DOHH2 (cell line): ENCODE measurements around the gene TNRC6C.

ENCODE experiments used
- H3F3A ChIP-seq: fragments of 200-600 bp; sonication (generic), shearing (Covaris generic); 2 replicates; pipeline ENCODE4 v1.6.0; 2016; ENCODE audit warnings: antibody characterized with exemption, mild to moderate bottlenecking; ENCODE audit not compliant: control insufficient read depth, insufficient read depth
- H3K27ac ChIP-seq: fragments of 200-600 bp; sonication (generic); 2 replicates; pipeline ENCODE4 v1.5.1; 2014; ENCODE audit warnings: low read depth, mild to moderate bottlenecking, low read length, moderate library complexity
- H3K27me3 ChIP-seq: fragments of 200-600 bp; sonication (generic); 2 replicates; pipeline ENCODE4 v1.6.1; 2014; ENCODE audit warnings: mild to moderate bottlenecking, low read length, mixed read lengths; ENCODE audit not compliant: control insufficient read depth
- H3K36me3 ChIP-seq: fragments of 200-600 bp; sonication (generic); 2 replicates; pipeline ENCODE4 v1.6.1; 2014; ENCODE audit warnings: mild to moderate bottlenecking, low read length, moderate library complexity, mixed read lengths; ENCODE audit not compliant: control insufficient read depth
- H3K4me1 ChIP-seq: fragments of 200-600 bp; sonication (generic); 2 replicates; pipeline ENCODE4 v1.6.1; 2014; ENCODE audit warnings: mild to moderate bottlenecking, low read length, mixed read lengths; ENCODE audit not compliant: control insufficient read depth
- H3K4me2 ChIP-seq: fragments of 200-600 bp; sonication (generic); 2 replicates; pipeline ENCODE4 v1.6.0; 2014; ENCODE audit warnings: mild to moderate bottlenecking, low read length, moderate library complexity
- H3K4me3 ChIP-seq: fragments of 200-600 bp; sonication (generic); 2 replicates; pipeline ENCODE4 v1.5.1; 2014; ENCODE audit warnings: mild to moderate bottlenecking, low read length, mixed read lengths
- H3K79me2 ChIP-seq: fragments of 200-600 bp; sonication (generic); 2 replicates; pipeline ENCODE4 v1.6.1; 2014; ENCODE audit warnings: mild to moderate bottlenecking, low read length, mixed read lengths; ENCODE audit not compliant: control insufficient read depth
- H3K9me2 ChIP-seq: fragments of 200-600 bp; sonication (generic); replicated peaks from 2 replicates; pipeline ENCODE4 v1.6.1; 2014; ENCODE audit warnings: mild to moderate bottlenecking, low read length, mixed read lengths; ENCODE audit not compliant: control insufficient read depth
- H3K9me3 ChIP-seq: fragments of 200-600 bp; sonication (generic); 2 replicates; pipeline ENCODE4 v1.6.1; 2014; ENCODE audit warnings: antibody characterized with exemption, low read length, mixed read lengths; ENCODE audit not compliant: control insufficient read depth, insufficient read depth
- H4K20me1 ChIP-seq: fragments of 200-600 bp; sonication (generic); 2 replicates; pipeline ENCODE4 v1.6.0; 2014; ENCODE audit warnings: low read depth, mild to moderate bottlenecking, antibody characterized with exemption, low read length, moderate library complexity; ENCODE audit not compliant: control insufficient read depth, insufficient read depth
- EZH2phosphoT487 ChIP-seq: fragments of 200-600 bp; sonication (generic); IDR thresholded peaks from 2 replicates; pipeline ENCODE4 v1.6.1; 2017; ENCODE audit warnings: borderline replicate concordance, mild to moderate bottlenecking, antibody characterized with exemption, low read length, moderate library complexity, mixed read lengths
- TF ChIP-seq, protein P1 (sequence below): fragments of 200-600 bp; sonication (generic); IDR thresholded peaks from one replicate; pipeline ENCODE4 v1.5.1; 2014; ENCODE audit warnings: antibody characterized with exemption, mild to moderate bottlenecking, low read depth, low read length; ENCODE audit not compliant: poor library complexity, severe bottlenecking

The TNRC6C gene

DNA sequence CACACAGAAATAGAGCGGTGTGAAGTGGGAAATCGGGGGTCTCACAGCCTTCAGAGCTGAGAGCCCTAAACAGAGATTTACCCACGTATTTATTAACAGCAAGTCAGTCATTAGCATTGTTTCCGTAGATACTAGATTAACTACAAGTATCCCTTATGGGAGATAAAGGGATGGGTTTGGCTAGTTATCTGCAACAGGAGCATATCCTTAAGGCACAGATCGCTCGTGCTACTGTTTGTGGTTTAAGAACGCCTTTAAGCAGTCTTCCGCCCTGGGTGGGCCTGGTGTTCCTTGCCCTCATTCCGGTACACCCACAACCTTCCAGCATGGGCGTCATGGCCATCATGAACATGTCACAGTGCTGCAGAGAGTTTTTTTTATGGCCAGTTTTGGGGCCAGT is 143.0 kb downstream of the TNRC6C start:
- H3K27ac ChIP-seq = no peak overlapping the region
- H3K4me3 ChIP-seq = no peak overlapping the region
- TF ChIP-seq, protein P1, sequence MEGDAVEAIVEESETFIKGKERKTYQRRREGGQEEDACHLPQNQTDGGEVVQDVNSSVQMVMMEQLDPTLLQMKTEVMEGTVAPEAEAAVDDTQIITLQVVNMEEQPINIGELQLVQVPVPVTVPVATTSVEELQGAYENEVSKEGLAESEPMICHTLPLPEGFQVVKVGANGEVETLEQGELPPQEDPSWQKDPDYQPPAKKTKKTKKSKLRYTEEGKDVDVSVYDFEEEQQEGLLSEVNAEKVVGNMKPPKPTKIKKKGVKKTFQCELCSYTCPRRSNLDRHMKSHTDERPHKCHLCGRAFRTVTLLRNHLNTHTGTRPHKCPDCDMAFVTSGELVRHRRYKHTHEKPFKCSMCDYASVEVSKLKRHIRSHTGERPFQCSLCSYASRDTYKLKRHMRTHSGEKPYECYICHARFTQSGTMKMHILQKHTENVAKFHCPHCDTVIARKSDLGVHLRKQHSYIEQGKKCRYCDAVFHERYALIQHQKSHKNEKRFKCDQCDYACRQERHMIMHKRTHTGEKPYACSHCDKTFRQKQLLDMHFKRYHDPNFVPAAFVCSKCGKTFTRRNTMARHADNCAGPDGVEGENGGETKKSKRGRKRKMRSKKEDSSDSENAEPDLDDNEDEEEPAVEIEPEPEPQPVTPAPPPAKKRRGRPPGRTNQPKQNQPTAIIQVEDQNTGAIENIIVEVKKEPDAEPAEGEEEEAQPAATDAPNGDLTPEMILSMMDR = no peak
- no peak for TF ChIP-seq EZH2phosphoT487
- H3K4me2 ChIP-seq = no peak overlapping the region
- no peaks in the 10 kb centered on the region for H3K9me2 ChIP-seq
- H3K27me3 ChIP-seq = no peaks in the 10 kb centered on the region
- H3K4me1 ChIP-seq = no peaks in the 10 kb centered on the region
- H3K79me2 ChIP-seq = no peaks in the 10 kb centered on the region
- H3F3A ChIP-seq = peaks cover 9% of the 10 kb centered on the region
- H3K9me3 ChIP-seq = no peaks in the 10 kb centered on the region
- peaks cover 24% of the 10 kb centered on the region for H3K36me3 ChIP-seq
- H4K20me1 ChIP-seq = no peaks in the 10 kb centered on the region

GRCh38 chr17:78103311-78103710 is 144.8 kb downstream of the TNRC6C start:
- Histone ChIP-seq H3K9me2 (no peaks in the 10 kb centered on the region), H3F3A (peaks cover 22% of the 10 kb centered on the region), H3K27ac (no peak overlapping the region), H3K79me2 (no peaks in the 10 kb centered on the region), H3K4me2 (no peak overlapping the region), H3K4me3 (no peak overlapping the region), H3K36me3 (peaks cover 26% of the 10 kb centered on the region), H3K4me1 (no peaks in the 10 kb centered on the region), H3K9me3 (no peaks in the 10 kb centered on the region), H3K27me3 (no peaks in the 10 kb centered on the region), H4K20me1 (no peaks in the 10 kb centered on the region)
- TF ChIP-seq, protein P1 = no peak

DNA sequence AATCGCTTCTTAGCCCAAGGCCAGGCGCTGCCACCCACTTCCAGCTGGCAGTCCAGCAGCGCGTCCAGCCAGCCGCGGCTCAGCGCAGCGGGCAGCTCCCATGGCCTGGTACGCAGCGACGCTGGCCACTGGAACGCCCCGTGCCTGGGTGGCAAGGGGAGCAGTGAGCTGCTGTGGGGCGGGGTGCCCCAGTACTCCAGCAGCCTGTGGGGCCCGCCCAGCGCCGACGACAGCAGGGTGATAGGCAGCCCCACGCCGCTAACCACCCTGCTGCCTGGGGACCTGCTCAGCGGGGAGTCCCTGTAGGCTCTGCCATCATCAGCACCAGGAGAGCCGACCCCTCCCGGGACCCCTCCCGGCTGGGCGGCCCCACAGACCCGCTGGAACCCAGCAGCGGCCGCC is 146.0 kb downstream of the TNRC6C start:
- Histone ChIP-seq H3K27ac (no peak overlapping the region), H3K27me3 (no peaks in the 10 kb centered on the region), H3F3A (peaks cover 22% of the 10 kb centered on the region), H3K9me2 (no peaks in the 10 kb centered on the region), H3K4me2 (no peak overlapping the region), H3K4me1 (no peaks in the 10 kb centered on the region), H3K9me3 (no peaks in the 10 kb centered on the region), H4K20me1 (no peaks in the 10 kb centered on the region), H3K79me2 (no peaks in the 10 kb centered on the region), H3K4me3 (no peak overlapping the region), H3K36me3 (peaks cover 30% of the 10 kb centered on the region)
- TF ChIP-seq, protein P1 = no peak
- TF ChIP-seq EZH2phosphoT487 = no peak

- TF ChIP-seq, protein P1 = no peak
- no peak for TF ChIP-seq EZH2phosphoT487
- H3K4me3 ChIP-seq = no peak overlapping the region
- no peaks in the 10 kb centered on the region for H4K20me1 ChIP-seq
- no peaks in the 10 kb centered on the region for H3K9me2 ChIP-seq
- no peaks in the 10 kb centered on the region for H3K27me3 ChIP-seq
- H3K36me3 ChIP-seq = peaks cover 31% of the 10 kb centered on the region
- H3F3A ChIP-seq = peaks cover 22% of the 10 kb centered on the region
- no peak overlapping the region for H3K27ac ChIP-seq
- H3K4me2 ChIP-seq = no peak overlapping the region
- H3K4me1 ChIP-seq = no peaks in the 10 kb centered on the region
- no peaks in the 10 kb centered on the region for H3K9me3 ChIP-seq
- no peaks in the 10 kb centered on the region for H3K79me2 ChIP-seq
Observed at GRCh38 chr17:78105101-78105500, 146.6 kb downstream of the TNRC6C start.
